Left ventricle myocardium superior (tissue), 1 donor: Measurements from ENCODE around the gene ACYP2. TPM values are rescaled to one million over a fixed set of nuclear protein-coding genes. Genes with fewer than 3 reads are reported as not detected.
A peak's percentile ranks its signal among the peaks of the same experiment; 100 is the strongest.
"Not testable (repeated sequence)": the region's sequence is repeated elsewhere in the genome, so short reads cannot be mapped to it uniquely, and the experiment has no call there.

Experiments used
- ATAC-seq: fragments of 200-7000 bp; cut with Tn5 transposase; one replicate; pipeline ENCODE4 v1.9.1; 2020; ENCODE audit warnings: mild to moderate bottlenecking, moderate library complexity
- DNase-seq: peaks from one replicate; pipeline ENCODE4 v3.0.0-alpha.2; 2020
- intact Hi-C: fragments of 100-400 bp; cut with micrococcal nuclease; formaldehyde crosslinking; loops from one replicate; pipeline ENCODE4 v1.11.0; 2022
- total RNA-seq: library from RNA; stranded (reverse); fragmentation: NEBNext Ultra II Directional; extraction: Animal tissue kit (Norgen Biotek cat#: 25700); gene quantifications from one replicate; pipeline ENCODE4 v1.2.1, GENCODE V29; 2021
- donor health status: DM: no; HTN: yes; CAD: no; lungs with severe emphysema.

ACYP2 gene
- total RNA-seq, 1 donor from 2014 or later: 60.3 TPM

DNA sequence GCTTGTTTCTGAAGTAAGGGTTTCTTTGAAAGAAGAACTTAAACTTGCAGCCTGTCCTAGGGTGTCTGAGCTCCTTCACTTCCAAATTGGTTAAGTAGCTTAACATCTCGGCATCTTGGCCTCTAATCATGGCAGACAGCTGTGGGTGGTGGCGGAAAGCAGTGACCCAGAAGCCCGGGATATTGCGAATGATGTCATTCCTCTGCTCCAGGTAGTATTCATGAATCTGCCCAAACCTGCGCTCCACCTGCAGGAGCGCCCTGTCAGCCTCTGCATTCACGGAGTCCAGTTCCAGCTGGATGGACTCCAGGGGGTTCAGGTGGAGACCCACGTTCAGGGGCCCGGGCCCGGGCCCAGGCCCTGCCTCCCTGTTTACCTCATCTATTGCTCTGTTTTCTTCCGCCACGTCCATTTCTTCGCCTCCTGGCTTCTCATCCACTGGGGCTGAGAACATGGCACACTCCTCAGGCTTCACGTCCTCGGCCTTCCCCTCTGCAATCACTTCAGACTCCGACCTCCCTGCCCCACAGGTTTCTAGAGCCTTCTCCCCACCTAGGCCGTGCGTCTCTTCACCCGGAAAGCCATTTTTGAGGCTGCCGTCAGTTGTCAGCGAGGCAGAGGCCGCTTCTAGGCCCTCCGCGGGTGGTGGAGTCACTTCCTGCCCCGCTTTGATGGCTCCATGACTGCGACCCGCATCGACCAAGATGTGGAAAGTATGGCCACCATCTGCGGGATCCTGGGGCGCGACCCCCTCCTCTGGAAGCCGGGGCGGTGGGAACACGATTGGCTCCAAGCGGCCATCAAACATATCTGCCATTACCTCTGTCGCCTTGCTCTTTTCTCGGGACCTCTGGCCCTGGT is 140.0 kb downstream of the ACYP2 start:
- DNase-seq: no peak
- no peak for ATAC-seq
- intact Hi-C loops: no loop called here

DNA sequence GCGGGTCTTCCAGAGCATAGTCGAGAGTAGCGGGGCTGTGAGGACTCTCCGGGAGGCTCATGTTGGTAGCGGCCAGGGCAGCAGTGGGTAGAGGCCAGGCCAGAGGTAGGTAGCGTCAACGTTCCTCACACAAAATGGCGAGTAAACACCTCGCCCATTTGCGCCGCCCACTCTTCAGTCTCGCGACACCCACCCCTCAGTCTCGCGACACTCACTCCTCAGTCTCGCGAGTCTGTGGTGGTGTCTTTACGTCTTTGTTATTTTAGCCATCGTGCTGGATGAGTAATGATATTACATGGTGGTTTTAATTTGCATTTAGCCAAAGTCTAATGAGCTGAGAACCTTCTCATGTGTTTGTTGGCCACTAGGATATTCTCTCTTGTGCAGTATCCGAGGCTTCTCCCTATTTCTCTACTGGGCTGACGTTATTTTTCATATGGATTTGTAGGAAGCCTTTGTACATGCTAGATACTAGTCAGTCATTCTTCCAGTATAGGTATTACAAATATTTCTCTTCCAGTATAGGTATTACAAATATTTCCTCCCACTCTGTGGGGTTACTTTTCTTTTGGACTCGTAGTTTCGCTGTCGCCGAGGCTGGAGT is 140.8 kb downstream of the ACYP2 start, which contains the start of gene TSPYL6:
TSPYL6 (minus strand) TSS at position 139 of the 604 bp plus-strand sequence; CDS start at position 61, 78 bp downstream.
- ATAC-seq (no peak), DNase-seq (no peak)
- intact Hi-C loops: no loop called here

DNA sequence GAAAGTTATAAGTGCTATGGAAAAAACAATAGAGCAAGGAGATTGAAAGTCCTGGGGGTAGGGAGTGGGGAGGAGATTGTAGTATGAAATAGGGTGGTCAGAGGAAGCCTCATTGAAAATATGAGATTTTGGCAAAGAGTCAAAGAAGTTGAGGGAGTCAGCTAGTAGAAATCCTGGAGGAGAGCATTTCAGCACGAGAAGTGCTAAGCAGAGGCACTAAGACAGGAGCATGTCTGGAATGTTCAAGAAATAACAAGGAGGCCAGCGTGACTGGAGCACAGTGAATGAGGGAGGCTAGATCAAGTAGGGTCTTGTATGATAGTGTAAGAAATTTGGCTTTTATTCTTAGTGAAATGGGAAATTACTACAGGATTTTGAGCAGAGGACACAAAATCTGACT is 142.8 kb downstream of the ACYP2 start:
- ATAC-seq (no peak), DNase-seq (no peak)
- intact Hi-C loops: no loop called here

DNA sequence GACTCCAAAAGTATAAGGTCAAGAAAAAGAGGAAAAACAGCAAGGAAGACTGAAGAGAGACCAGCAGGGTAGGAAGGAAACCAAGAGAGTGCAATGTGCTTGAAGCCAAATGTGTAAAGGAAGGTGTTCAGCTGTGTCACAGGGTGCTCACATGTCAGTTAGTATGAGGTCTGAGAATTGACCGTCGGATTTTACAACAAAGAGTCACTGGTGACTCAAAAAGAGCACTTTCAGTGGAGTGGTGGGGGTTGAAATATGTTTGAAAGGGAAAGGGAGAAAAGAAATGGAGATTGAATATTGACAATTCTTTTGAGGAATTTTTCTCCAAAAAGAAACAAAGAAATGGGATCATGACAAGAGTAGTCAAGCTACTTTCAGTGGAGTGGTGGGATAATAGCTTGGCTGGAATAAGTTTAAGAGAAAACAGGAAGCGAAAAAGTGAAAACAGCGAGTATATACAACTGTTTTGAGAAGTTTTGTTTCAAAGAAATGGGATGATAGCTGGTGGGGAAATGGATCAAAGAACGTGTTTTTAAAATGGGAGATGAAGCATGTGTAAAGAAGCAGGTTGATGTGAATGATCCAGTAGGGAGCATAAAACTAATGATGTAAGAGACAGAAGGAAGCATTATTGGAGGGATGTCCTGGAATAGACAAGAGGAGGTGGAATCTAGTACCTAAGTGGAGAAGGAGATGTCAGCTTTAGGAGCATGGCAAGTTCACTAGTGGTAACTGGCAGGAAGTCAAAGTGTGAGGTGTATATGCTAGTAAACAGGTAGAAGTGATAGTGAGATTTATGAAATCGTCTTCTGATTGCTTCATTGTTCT is 144.2 kb downstream of the ACYP2 start:
- intact Hi-C loops: no loop called here
- DNase-seq: no peak
- no peak for ATAC-seq

DNA sequence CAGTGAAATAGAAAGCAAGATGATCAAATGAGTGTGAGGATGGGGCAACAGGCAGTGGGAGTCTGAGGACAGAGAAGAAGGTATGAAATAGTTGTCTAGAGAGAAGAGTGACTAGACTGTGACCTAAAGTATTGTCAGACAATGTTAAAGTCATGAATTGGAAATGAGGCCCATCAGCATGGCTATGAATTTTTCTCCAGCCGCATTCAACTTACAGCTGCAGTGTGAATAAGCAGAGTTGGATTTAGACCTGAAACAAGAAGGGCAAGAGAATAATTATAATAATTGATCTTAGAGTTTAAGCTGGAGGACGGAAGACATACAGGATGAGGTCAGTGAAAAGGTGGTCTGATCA is 144.8 kb downstream of the ACYP2 start:
- intact Hi-C loops: no loop called here
- DNase-seq (no peak), ATAC-seq (no peak)

DNA sequence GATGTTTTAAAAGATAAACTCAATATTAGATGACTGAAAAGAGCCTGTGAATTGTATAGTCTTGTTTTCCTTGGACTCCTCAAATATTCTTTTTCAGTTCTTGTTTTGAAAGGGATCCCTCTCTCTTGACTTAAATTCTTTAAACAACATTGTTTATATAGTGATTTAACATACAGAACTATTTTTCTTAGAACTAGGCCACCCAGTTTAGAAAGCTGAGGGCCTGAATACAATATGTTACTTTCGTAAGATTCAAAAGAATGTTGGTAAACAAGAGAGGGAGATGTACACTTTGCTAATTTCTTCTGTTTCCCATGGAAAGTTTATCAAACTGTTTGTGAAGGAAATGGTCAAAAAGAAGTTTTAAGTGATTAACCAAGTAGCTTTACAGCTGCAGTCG is 146.1 kb downstream of the ACYP2 start:
- ATAC-seq (no peak), DNase-seq (no peak)
- intact Hi-C loops: no loop called here

DNA sequence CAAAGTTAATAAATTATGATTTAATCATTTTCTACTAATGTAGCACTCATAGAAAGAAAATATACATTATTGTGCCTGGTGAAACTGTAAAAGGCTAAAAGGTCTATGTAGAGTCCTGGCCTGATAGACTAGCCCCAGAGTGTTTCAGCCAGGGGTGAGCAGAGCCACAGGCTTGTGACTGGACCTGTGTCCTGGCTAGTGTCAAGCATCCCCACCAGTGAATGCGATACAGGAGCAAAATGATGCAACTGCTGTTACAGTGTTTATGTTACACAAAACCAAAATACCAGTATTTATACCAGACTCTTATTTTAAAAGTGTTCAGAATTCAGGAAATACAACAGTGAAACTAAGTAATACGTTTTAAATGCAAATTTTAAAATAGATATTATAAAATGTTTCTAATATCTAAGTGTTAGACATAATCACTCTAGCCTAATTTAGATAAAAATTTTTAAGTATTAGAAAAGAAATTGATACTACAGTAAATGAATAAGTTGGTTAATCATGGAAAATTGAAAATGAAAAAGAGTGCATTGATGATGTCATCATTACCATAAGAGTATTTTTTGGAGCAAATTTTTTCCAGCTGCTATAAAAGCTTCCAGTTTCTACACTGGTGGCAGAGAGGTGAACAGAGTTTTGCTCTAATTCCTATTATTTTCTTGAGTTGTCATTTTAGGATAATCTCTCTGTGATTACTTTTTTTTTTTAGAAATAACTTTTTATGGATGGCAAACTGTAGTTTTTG is 146.8 kb downstream of the ACYP2 start:
- intact Hi-C loops: no loop called here
- no peak for DNase-seq
- ATAC-seq: peak; percentile 38

DNA sequence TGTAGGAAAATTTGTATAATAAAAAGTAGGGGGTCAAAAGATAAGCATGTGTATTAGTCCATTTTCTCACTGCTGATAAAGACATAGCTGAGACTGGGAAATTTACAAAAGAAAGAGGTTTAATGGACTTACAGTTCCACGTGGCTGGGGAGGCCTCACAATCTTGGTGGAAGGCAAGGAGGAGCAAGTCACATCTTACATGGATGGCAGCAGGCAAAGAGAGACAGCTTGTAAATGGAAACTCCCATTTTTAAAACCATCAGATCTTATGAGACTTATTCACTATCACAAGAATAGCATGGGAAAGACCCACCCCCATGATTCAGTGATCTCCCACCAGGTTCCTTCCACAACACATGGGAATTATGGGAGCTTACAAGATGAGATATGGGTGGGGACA is 149.7 kb downstream of the ACYP2 start:
- ATAC-seq, intact Hi-C loops, DNase-seq: not testable (repeated sequence)

DNA sequence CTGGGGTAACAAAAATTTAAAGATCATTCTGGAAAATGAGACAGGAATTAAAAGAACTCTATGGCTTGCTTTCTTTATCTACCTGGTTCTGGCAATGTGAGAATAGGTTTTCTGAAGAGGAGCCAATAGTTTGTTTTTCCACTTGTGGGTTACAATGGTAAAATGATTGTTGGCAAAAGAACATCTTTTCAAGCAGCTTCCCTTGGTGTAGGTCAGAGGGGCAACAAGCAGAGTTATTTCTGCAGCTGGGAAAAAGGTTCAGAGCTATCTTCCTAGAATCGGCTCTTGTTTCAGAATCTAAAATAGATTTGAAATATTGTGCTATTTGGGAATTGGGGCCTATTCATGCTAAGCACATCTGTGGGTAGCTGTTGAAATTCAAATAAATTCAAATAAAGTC is 152.2 kb downstream of the ACYP2 start:
- intact Hi-C loops: no loop called here
- DNase-seq (no peak), ATAC-seq (no peak)

DNA sequence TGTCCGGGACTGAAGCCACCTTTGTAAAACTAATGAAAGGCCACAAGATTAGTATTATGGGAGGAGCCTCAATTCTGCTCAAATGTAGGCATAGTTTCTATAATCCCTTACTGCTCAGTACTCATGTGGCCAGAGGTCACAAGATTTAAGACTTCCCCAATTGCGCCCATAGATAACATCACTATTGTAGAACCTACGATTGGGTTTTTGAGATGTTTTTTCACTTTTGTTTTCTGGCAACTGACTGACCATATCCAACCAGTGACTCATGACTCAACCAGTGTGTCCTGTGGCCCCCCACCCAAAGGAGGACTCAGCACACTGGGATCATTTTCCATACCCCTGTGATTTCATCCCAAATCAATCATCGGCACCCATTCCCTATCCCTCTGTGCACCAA is 155.8 kb downstream of the ACYP2 start:
- intact Hi-C loops: no loop called here
- ATAC-seq (no peak), DNase-seq (no peak)

DNA sequence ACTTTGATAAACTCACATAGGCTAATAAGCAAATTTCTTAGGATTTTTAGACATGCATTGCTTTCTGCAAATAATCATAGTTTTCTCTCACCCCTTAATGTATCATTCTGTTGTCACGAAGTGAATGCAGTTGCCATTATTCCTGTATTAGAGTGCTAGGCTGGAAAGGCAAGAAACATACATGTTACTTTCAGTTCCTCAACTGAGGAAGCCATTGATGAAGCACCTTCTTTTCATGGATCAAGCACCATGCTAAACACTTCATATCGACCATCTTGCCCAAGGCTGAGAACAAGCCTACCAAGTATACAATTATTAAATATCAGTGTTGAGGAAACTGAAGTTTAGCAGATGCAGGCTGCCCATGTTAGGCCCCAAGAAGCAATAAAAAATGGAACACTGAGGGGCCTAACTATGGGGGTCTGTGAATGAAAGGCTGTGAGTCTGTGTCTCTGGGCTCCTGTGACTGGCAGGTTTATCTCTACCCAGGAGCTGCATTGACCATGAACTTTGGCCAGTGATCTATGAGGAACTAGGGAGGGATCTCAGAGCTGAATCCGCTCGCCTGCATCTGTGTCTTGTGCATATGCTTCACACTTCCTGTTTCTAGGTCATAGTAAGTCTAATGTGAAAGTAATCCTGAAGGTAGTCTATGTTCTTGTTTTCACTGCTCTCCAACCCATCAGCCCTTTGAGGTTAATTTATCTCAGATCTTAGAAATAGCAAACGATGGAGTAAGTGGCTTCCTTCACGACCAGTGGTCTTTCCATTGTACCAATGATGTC is 156.6 kb downstream of the ACYP2 start:
- intact Hi-C loops: no loop called here
- no peak for ATAC-seq
- no peak for DNase-seq

DNA sequence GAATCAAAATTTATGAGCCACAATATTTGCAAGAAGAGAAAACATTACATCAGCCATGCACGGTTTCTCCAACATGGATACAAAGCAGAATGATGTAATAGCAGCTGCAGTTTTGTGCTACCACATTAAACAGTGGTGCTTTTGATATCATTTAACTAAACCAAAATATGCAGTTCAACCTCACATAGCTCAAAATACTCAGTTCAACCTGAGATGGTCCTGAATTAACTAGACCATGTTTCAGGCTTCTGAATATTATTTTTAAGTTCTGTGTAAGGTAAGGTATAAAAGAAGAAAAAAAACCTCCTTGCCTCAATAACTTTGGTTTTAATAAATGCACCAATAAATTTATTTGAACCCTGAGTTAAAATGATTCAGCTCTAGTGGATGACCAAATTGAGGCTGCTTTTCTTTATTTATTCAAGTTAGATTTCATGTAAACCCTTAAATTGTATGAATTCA is 159.4 kb downstream of the ACYP2 start:
- ATAC-seq: peak; percentile 73
- intact Hi-C loops: no loop called here

DNA sequence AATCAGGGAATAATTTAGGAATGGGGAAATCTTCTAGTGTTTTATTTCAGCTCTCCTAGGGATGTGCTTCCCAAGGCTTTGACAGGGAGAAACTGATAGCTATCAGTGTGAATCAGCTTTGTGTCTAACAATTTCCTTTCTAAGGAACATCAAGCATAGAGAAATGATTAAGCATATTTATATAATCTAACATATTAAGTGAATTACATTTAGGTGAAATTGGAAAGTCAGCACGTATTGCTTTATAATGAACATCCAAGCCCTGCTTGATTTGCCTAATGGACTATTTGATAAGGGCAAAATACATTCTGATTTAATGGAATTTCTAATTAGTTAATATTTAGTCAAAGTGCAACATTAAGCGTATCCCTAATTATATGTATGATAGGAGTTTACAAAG is 160.1 kb downstream of the ACYP2 start:
- intact Hi-C loops: no loop called here
- DNase-seq (no peak), ATAC-seq (no peak)

More for the DNA sequence above, 159.4 kb downstream of the ACYP2 start:
- DNase-seq: no peak

DNA sequence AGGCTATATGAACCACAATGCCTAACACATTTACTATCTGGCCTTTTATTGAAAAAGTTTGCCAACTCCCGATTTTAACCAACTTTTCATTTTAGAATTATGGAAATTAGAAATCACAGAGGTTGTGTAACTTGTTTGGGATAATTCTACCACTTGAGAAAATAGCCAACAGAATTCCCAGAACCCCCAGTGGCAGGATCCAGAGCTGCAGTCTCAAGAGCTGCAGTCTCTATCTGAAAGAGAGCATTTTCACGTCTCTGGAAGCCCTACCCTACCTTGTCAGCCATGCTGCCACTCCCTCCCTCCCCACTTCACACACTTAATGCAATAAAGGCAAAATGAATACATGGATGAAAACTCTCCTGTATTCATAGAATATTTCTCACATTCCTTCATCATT is 164.0 kb downstream of the ACYP2 start:
- ATAC-seq (no peak), DNase-seq (no peak)
- intact Hi-C loops: no loop called here

DNA sequence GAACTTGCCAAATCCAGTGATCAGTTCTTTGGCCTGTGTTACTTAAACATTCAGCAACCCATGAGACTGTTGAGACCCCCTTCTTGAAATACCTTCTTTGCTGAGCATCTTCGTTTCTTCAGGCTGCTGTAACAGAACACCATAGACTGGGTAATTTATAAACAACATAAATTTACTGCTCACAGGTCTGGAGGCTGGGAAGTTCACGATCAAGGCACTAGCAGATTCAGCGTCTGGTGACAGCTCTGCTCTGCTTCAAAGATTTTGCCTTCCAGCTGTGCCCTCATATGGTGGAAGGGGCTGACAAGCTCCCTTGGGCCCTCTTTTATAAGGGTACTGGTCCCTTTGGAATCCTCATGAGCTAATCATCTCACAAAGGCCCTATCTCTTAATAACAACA is 169.4 kb downstream of the ACYP2 start:
- ATAC-seq: no peak
- DNase-seq: no peak
- intact Hi-C loops: no loop called here

DNA sequence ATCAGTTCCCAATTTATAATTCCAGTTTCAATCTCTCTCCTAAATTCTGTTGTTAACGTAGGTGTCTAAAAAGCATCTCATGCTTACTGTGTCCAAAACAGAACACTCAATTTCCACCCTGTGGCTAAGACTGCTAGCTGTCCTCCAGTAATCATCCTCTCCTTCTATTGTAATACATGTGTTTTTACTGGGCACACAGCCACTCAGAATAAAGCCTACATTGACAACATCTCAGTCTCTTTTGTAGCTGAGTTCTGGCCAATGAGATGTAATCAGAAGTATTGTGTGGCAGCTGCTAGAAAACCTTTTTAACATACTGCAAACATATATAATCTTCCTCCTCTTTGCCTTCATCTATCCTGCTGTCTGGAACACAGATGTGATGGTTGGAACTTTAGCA is 170.0 kb downstream of the ACYP2 start:
- intact Hi-C loops: no loop called here
- DNase-seq (no peak), ATAC-seq (no peak)

DNA sequence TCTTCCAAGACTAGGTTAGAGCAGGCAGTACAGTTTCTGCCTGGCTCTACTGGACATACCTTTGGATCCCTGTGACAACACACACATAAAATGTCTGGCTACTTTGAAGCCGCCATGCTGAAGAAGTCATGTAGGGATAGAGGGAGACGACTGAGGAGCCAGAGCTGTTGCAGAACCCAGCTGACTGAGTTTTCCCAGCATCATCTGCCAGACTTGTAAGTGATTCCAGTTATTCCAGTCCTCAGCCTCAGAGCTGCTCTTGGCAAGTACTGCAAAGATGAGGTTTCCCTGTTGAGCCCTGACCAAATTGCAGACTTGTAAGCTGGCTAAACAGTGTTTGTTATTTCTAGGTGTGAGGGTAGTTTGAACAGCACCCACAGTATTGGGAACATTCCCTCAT is 172.1 kb downstream of the ACYP2 start:
- DNase-seq (no peak), ATAC-seq (peak; percentile 93)
- intact Hi-C loops: no loop called here

DNA sequence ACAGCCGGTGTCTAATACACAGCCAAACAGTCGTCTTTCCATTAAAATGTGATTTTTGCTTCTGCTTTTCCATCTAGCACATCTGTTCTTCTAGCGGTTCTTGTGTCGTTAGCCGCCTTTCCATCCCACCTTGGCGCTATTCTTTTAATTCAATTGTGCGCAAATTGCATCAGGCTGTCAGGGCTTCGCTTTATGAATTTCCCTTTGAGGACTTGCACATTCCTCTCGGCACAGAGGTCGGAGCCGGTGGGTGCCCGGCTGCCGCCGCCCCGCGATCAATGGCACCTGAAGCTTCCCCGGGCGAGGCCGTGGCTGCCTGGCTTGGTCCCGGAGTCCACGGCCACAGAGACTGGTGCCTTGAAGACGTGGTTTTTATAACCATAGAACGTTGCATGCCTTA is 174.5 kb downstream of the ACYP2 start:
- ATAC-seq (no peak), DNase-seq (no peak)
- intact Hi-C loops: no loop called here
